Measurements from ENCODE around the gene CEP104.
A peak's percentile ranks its signal among the peaks of the same experiment; 100 is the strongest.

Gene CEP104

GRCh38 chr1:3821004-3821403, 36.0 kb downstream of the CEP104 start:
- DNase-seq (ENCODE audit: insufficient read length, low spot score) (peak; percentile 27), FAIRE-seq (no peak)
- no peak for TF ChIP-seq CTCF (IDR thresholded peaks at IDR 0.05; ENCODE audit: insufficient read depth, missing control alignments)

- no peak for FAIRE-seq
- no peak for TF ChIP-seq CTCF (IDR thresholded peaks at IDR 0.05; ENCODE audit: insufficient read depth, missing control alignments)
- DNase-seq (ENCODE audit: insufficient read length, low spot score): no peak
Measured at GRCh38 chr1:3820316-3820715, 36.7 kb downstream of the CEP104 start.

GRCh38 chr1:3819771-3820200, 37.2 kb downstream of the CEP104 start:
- no peak for DNase-seq (ENCODE audit: insufficient read length, low spot score)
- no peak for TF ChIP-seq CTCF (IDR thresholded peaks at IDR 0.05; ENCODE audit: insufficient read depth, missing control alignments)
- no peak for FAIRE-seq

GRCh38 chr1:3817821-3818597, 39.0 kb downstream of the CEP104 start:
- no peak for DNase-seq (ENCODE audit: insufficient read length, low spot score)
- FAIRE-seq: no peak
- TF ChIP-seq CTCF (IDR thresholded peaks at IDR 0.05; ENCODE audit: insufficient read depth, missing control alignments): no peak

GRCh38 chr1:3817138-3817740, 39.8 kb downstream of the CEP104 start:
- DNase-seq (ENCODE audit: insufficient read length, low spot score): no peak

GRCh38 chr1:3816331-3817137, 40.5 kb downstream of the CEP104 start:
- DNase-seq (ENCODE audit: insufficient read length, low spot score) (no peak), FAIRE-seq (no peak)
- TF ChIP-seq CTCF (IDR thresholded peaks at IDR 0.05; ENCODE audit: insufficient read depth, missing control alignments): no peak

More at GRCh38 chr1:3817138-3817740, 39.8 kb downstream of the CEP104 start:
- FAIRE-seq: no peak
- TF ChIP-seq CTCF (IDR thresholded peaks at IDR 0.05; ENCODE audit: insufficient read depth, missing control alignments): no peak

Data from D721Med (cell line).